Psoas muscle (tissue), 8 donors: ENCODE results near the gene MRNIP. TPM values are rescaled to one million over a fixed set of nuclear protein-coding genes. Genes with fewer than 3 reads are reported as not detected.
"Not testable (repeated sequence)": the region's sequence is repeated elsewhere in the genome, so short reads cannot be mapped to it uniquely, and the experiment has no call there.

Source experiments
- ATAC-seq, 4 donors: fragments of 200-7000 bp; cut with Tn5 transposase; one replicate each; pipeline ENCODE4 v1.9.1; 2020; ENCODE audit warnings: moderate library complexity in 3 of 4, mild to moderate bottlenecking in 2 of 4
- DNase-seq, 2 donors: peaks; one replicate each; pipeline ENCODE4 v3.0.0-alpha.2; 2020
- H3K27ac ChIP-seq: fragments of 200-600 bp; one replicate; pipeline ENCODE4 v1.8.0; 2022
- H3K27me3 ChIP-seq, 3 donors: fragments of 200-600 bp in 1 of 3; one replicate each; pipeline versions ENCODE4 v1.6.1 to v1.8.0; 2013 to 2022; ENCODE audit warnings: low read length in 2 of 3, mild to moderate bottlenecking in 2 of 3, moderate library complexity in 1 of 3; ENCODE audit not compliant: insufficient read depth in 3 of 3
- H3K36me3 ChIP-seq, 2 donors: fragments of 200-600 bp in 1 of 2; one replicate each; pipeline versions ENCODE4 v1.6.1 to v1.8.0; 2013 to 2022; ENCODE audit warnings: low read depth in 1 of 2, mild to moderate bottlenecking in 1 of 2, moderate library complexity in 1 of 2; ENCODE audit not compliant: insufficient read depth in 1 of 2
- H3K4me1 ChIP-seq: fragments of 200-600 bp; one replicate; pipeline ENCODE4 v1.8.0; 2022
- H3K4me3 ChIP-seq: fragments of 200-600 bp; one replicate; pipeline ENCODE4 v1.8.0; 2022; ENCODE audit warnings: mild to moderate bottlenecking
- H3K9me3 ChIP-seq: fragments of 200-600 bp; one replicate; pipeline ENCODE4 v1.8.0; 2022
- CTCF ChIP-seq: fragments of 200-600 bp; IDR thresholded peaks from one replicate; pipeline ENCODE4 v1.8.0; 2022; ENCODE audit warnings: antibody characterized with exemption
- WGBS, 3 donors: extraction: QIAGEN DNeasy Blood & Tissue Kit; methylation state at CpG; one replicate each; pipeline versions ENCODE4 v1.1.6 to v1.1.7; 2013; 5-methylcytosine and 5-hydroxymethylcytosine counted together
- intact Hi-C, 2 donors: fragments of 100-400 bp; cut with DNase I; formaldehyde crosslinking; loops; one replicate each; pipeline versions ENCODE4 v1.11.0 to v1.14.2; 2022
- polyA plus RNA-seq, 3 donors: library from polyadenylated mRNA; stranded (reverse); fragments of 200-250 nt; gene quantifications; one replicate each; pipeline ENCODE4 v1.2.3, GENCODE V29; 2013
- total RNA-seq, 4 donors: library from RNA; stranded (reverse); fragmentation: NEBNext Ultra II Directional in 2 of 4; extraction: Animal tissue kit (Norgen Biotek cat#: 25700) in 2 of 4; gene quantifications; one replicate each; pipeline versions ENCODE4 v1.2.1 to v1.2.4, GENCODE V29; 2021 to 2023
- donor health status: healthy with polysubstance abuse.
- donor health status: DM: no; HTN: no; CAD: no; lungs with moderate emphysema.
- donor health status: Bipolar disorder and iron deficiency.
- donor health status: healthy.
- donor health status: DM: yes; HTN: yes; CAD: no.
- donor health status: DM: no; HTN: no; CAD: no.
- donor health status: DM: no; HTN: no; CAD: no.
- donor health status: DM: yes; HTN: yes; CAD: no.

The MRNIP gene
- total and polyA plus RNA-seq, 7 donors = 2.1 to 30.4 (median 7.9) TPM

DNA sequence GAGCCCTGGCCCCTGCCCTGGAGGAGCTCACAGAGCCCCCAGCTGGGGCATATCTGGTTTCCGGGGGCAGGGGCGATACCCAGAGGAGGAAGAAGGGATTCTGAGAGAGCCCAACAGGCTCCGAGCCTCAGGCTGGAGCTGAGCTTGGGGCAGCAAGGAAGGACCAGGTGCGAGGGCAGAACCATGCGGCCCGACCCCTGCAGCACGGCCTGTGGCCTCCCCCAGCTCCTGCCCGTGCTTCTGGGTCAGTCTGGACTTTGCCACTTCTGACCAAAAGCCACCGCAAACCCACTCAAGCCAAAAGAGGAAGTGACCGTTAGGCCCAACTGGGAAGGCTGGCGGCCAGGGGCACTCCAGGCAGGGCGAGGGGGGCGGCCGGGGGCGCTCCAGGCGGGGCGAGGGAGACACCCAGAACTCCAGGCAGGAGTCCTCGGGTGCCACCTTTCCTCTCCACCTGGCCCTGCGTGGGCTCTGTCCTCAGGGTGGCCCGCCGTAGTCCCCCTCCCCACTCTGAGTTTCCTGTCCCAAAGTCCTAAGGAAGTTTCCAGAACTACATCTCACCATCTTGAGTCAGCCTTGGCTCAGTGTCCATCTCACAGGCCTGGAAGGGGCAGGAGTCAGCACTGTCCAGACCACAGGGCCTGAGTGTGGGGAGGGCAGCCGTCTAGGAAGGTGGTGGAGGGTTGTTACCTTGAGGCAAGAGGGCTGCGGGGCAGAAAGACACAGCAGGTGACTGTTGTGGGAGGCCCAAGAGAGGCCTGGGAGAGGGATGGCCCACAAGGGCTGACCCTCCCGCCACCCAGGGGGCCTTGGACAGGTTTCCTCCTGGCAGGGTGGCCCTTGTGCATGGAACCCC lies 65.8 kb downstream of the MRNIP start:
- TF ChIP-seq CTCF = no peak
- intact Hi-C loops = no loop called here
- ATAC-seq (no peak), DNase-seq (no peak)
- H3K4me3 ChIP-seq = no peak overlapping the region
- H3K9me3 ChIP-seq = no peaks in the 10 kb centered on the region
- 80 to 86% (median 85%) methylated on average over 24 of the region's 24 CpGs for WGBS, 3 donors
- peak overlapping the region; percentile 46 for H3K27ac ChIP-seq
- H3K4me1 ChIP-seq = peaks cover 16% of the 10 kb centered on the region
- H3K36me3 ChIP-seq = peaks cover 2 to 17% of the 10 kb centered on the region in 2 donors
- no peaks in the 10 kb centered on the region for H3K27me3 ChIP-seq

GRCh38 chr5:179791881-179792611 lies 66.6 kb downstream of the MRNIP start:
- 57 to 64% (median 62%) methylated on average over 15 of the region's 15 CpGs for WGBS, 3 donors

GRCh38 chr5:179789278-179789677 lies 69.3 kb downstream of the MRNIP start:
- WGBS, 3 donors = 96 to 99% (median 96%) methylated on average over 9 of the region's 9 CpGs
- H3K36me3 ChIP-seq = peaks cover 0 to 11% of the 10 kb centered on the region in 2 donors
- intact Hi-C loops, ATAC-seq, DNase-seq, H3K4me1 ChIP-seq, H3K4me3 ChIP-seq, H3K27ac ChIP-seq, H3K27me3 ChIP-seq, H3K9me3 ChIP-seq: not testable (repeated sequence)

More at GRCh38 chr5:179791881-179792611, 66.6 kb downstream of the MRNIP start:
- DNase-seq = no peak
- Histone ChIP-seq H3K9me3 (no peaks in the 10 kb centered on the region), H3K27ac (no peak overlapping the region), H3K27me3 (no peaks in the 10 kb centered on the region), H3K4me3 (no peak overlapping the region), H3K36me3 (peaks cover 0 to 9% of the 10 kb centered on the region in 2 donors), H3K4me1 (peaks cover 16% of the 10 kb centered on the region)
- ATAC-seq = no peak
- intact Hi-C loops = no loop called here
- TF ChIP-seq CTCF = no peak

DNA sequence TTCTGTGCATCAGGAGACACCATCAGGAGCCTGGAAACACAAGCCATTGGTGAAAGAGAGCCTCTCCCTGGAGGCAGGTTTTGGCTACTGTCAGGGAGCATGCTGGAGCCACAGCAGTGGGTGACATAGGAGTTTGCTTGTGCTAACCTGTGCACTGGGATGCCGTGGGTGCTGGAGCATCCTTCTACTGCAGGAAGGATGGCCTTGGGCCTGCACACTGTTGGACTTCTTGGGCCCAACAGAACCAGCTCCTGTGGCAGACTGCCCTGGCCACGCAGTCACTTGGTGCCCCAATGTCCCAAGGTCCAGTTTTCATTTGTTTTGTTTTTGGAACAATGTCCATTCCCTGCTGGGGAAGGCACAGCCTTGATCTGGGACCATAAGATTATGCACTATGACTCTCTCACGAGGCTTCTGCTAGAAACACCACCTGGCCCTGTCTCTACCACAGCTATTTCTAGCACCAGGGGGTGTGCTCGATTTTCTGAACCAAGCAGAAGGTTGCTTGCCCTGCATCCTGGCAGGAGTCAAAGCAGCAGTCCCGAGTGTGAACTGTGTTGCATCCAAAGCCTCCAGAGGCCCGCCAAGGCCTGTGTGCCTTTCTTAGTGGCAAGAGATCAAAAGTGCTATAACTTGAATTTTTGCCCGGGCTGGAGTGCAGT lies 70.3 kb downstream of the MRNIP start:
- peak in 1 of 4 donors; percentile 37 for ATAC-seq
- 59 to 80% (median 71%) methylated on average over 7 of the region's 7 CpGs for WGBS, 3 donors
- no peak for DNase-seq

More for the DNA sequence above, 70.3 kb downstream of the MRNIP start:
- TF ChIP-seq CTCF = no peak
- H3K4me1 ChIP-seq = no peaks in the 10 kb centered on the region
- no peak overlapping the region for H3K27ac ChIP-seq
- H3K36me3 ChIP-seq = peaks cover 0 to 11% of the 10 kb centered on the region in 2 donors
- no peaks in the 10 kb centered on the region for H3K9me3 ChIP-seq
- intact Hi-C loops = no loop called here
- H3K4me3 ChIP-seq = no peak overlapping the region
- H3K27me3 ChIP-seq = no peaks in the 10 kb centered on the region

Other genes with a start within 250 kb of the MRNIP start
- gene HNRNPH1, start 235.1 kb downstream of the MRNIP start, total RNA-seq = 100 to 1,000 TPM; 141 to 195 (median 179) TPM
- gene HNRNPH1, start 235.1 kb downstream of the MRNIP start, polyA plus RNA-seq = 100 to 1,000 TPM; 105 to 226 (median 142) TPM
- not detected for gene CBY3, start 177.8 kb downstream of the MRNIP start, total RNA-seq
- gene CBY3, start 177.8 kb downstream of the MRNIP start, polyA plus RNA-seq = under 1 TPM in 1 of 3 donors, not detected in 2; 0.16 TPM
- gene CANX, start 159.8 kb downstream of the MRNIP start, total RNA-seq = 100 to 1,000 TPM; 205 to 285 (median 241) TPM
- gene CANX, start 159.8 kb downstream of the MRNIP start, polyA plus RNA-seq = 100 to 1,000 TPM in 2 of 3 donors, 10 to 100 TPM in 1; 85.7 to 252 (median 172) TPM
- gene MAML1, start 126.0 kb downstream of the MRNIP start, total RNA-seq = 10 to 100 TPM; 11.2 to 16.0 (median 12.3) TPM
- gene MAML1, start 126.0 kb downstream of the MRNIP start, polyA plus RNA-seq = 10 to 100 TPM in 1 of 3 donors, 1 to 10 TPM in 2; 4.6 to 12.1 (median 5.8) TPM
- 1 to 10 TPM; 1.7 to 6.7 (median 4.5) TPM for gene LTC4S, start 64.8 kb downstream of the MRNIP start, total RNA-seq
- 1 to 10 TPM; 1.5 to 2.2 (median 2.1) TPM for gene LTC4S, start 64.8 kb downstream of the MRNIP start, polyA plus RNA-seq
- 10 to 100 TPM; 29.3 to 58.4 (median 50.7) TPM for gene MGAT4B, start 52.0 kb downstream of the MRNIP start, total RNA-seq
- gene MGAT4B, start 52.0 kb downstream of the MRNIP start, polyA plus RNA-seq = 100 to 1,000 TPM in 1 of 3 donors, 10 to 100 TPM in 2; 40.9 to 136 (median 63.4) TPM
- gene SQSTM1, start 37.9 kb downstream of the MRNIP start, total RNA-seq = 1,000 to 10,000 TPM in 1 of 4 donors, 100 to 1,000 TPM in 3; 688 to 1,199 (median 831) TPM
- gene SQSTM1, start 37.9 kb downstream of the MRNIP start, polyA plus RNA-seq = 100 to 1,000 TPM; 463 to 917 (median 671) TPM
- gene TBC1D9B, start 49.1 kb upstream of the MRNIP start, total RNA-seq = 10 to 100 TPM; 40.0 to 50.2 (median 41.9) TPM
- 10 to 100 TPM; 30.1 to 47.7 (median 37.0) TPM for gene TBC1D9B, start 49.1 kb upstream of the MRNIP start, polyA plus RNA-seq
- gene RNF130, start 212.9 kb upstream of the MRNIP start, total RNA-seq = 10 to 100 TPM; 34.1 to 41.1 (median 37.4) TPM
- 10 to 100 TPM; 35.9 to 45.3 (median 37.2) TPM for gene RNF130, start 212.9 kb upstream of the MRNIP start, polyA plus RNA-seq